ENCODE measurements around the gene CMTM6. TPM values are rescaled to one million over a fixed set of nuclear protein-coding genes. Genes with fewer than 3 reads are reported as not detected.
"Not testable (repeated sequence)": the region's sequence is repeated elsewhere in the genome, so short reads cannot be mapped to it uniquely, and the experiment has no call there.

Gene CMTM6
- total RNA-seq, 1 donor from 2014 or later = 8.9 TPM

DNA sequence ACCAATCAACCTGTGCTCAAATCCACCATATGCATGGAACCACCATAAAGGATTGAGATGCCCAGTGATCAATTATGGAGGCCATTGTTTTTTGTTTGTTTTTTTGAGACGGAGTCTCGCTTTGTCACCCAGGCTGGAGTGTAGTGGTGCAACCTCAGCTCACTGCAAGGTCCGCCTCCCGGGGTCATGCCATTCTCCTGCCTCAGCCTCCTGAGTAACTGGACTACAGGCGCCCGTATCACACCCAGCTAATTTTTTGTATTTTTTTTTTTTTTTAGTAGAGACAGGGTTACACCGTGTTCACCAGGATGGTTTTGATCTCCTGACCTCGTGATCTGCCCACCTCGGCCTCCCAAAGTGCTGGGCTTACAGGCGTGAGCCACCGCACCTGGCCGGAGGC is 30.5 kb downstream of the CMTM6 start:
- ATAC-seq (ENCODE audit: poor library complexity); DNase-seq; intact Hi-C loops (cut with DNase I): not testable (repeated sequence)

GRCh38 chr3:32471246-32471645 is 31.4 kb downstream of the CMTM6 start:
- intact Hi-C loops (cut with DNase I) = no loop called here
- DNase-seq (no peak), ATAC-seq (ENCODE audit: poor library complexity) (no peak)

DNA sequence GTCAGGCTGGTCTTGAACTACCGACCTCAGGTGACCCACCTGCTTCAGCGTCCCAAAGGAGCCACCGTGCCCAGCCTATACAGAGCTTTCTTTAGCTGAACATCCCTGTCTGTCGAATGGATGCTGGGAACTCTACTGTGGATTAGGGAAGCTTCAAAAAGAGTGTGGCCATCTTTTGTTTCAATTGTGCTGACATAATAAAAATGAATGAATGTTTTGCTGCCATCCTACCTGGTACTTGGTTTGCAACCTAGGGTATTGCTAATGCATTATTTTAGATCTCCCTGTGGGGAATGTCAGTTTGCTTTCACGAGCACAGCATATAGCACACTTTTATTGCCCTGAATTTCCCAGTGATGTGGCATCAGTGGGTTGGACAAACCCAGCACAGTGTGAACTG is 32.3 kb downstream of the CMTM6 start:
- ATAC-seq (ENCODE audit: poor library complexity) (no peak), DNase-seq (no peak)
- intact Hi-C loops (cut with DNase I) = no loop called here

DNA sequence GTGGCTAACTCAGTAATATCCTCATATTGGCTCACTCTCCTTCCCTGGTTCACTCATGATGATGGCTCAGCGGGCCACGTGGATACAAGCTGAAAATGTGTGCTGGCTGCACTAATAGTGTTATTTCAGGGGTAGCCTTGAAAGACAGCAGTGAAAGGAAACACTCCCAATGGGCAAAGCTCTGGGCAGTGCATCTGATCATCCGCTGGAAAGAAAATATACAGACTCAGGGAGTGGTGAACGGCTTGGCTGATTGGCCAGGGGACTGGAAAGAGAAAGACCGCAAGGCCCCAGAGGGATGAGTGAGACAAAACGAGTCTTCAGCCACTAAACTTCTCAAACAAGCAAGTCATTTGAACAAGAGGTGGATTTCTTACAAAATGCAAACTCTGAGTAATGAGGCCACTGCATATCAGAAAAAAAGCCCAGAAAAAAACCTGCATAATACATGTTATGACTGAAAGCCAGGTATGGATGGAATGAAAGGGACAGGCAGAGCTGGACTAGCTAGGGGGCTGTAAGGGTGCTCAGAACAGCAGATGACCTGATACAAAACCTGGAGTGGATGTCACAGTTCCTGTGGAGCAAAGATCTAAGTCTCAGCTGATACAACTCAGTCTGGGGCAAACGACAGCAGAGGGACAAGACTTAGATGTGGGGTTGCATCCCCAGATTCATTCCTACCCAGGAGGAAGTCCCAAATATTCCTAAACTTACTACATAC is 33.3 kb downstream of the CMTM6 start:
- DNase-seq = no peak
- ATAC-seq (ENCODE audit: poor library complexity) = no peak
- intact Hi-C loops (cut with DNase I) = loop anchor here (2.0 kb wide), 1 partner anchor 95 kb away; no protein-coding TSS in a partner anchor

DNA sequence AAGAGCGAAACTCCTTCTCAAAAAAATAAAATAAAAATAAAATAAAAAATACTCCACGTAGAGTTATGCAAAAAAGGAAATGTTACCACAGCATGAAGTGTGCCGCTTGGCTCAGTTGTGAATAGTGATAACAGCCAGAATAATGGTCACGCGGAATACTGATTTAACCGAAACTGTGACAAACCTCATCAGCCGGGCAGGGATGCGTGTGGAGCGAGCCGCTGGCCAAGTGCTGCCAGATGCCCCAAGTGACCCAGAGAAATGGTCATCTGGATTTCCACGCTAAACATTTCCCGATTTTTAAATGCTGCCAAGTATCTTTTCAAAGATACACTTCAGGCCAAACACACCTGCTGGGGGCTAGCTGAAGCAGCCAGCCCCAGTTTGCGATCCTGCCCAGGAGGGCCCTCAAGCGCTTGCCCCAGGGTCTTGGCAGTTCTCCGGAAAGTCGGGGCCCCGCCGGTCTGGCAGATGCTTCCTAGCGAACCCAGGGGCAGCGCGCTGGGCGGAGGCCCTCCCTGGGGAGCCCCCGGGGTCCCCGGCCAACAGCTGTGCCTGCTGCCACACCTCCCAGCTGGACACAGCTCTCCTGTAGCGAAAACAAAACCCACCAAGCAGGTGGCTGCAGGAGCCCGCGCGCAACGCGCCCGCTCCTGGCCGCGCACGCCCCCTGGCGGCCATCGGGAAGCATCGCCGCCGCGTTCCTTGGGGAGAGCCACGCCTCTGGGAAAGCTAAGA is 35.1 kb downstream of the CMTM6 start:
- ATAC-seq (ENCODE audit: poor library complexity) (peak; percentile 97), DNase-seq (peak; percentile 84)
- intact Hi-C loops (cut with DNase I) = loop anchor here (2.0 kb wide), 1 partner anchor 93 kb away; no protein-coding TSS in a partner anchor

- intact Hi-C loops (cut with DNase I); ATAC-seq (ENCODE audit: poor library complexity); DNase-seq: not testable (repeated sequence)
Observed at GRCh38 chr3:32466808-32467207, 35.8 kb downstream of the CMTM6 start.

DNA sequence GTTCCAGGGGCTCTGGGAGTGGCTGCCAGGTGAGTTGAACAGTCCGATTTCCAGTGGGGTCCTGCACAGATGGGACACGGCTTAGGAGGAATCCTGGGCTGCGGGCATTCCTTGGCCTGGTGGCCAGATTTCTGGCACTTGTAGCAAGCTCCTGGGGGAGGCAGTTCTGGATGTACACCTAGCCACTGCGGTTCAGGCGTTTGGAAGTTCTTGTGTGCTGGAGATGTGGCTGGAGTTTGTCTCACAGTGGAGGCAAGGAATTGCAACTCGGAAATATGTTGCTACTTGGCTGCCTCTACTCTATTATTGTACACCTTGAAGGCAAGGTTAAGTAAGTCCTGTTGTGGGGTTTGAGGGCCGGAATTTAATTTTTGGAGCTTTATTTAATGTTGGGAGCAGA is 37.9 kb downstream of the CMTM6 start:
- intact Hi-C loops (cut with DNase I); ATAC-seq (ENCODE audit: poor library complexity); DNase-seq: not testable (repeated sequence)

DNA sequence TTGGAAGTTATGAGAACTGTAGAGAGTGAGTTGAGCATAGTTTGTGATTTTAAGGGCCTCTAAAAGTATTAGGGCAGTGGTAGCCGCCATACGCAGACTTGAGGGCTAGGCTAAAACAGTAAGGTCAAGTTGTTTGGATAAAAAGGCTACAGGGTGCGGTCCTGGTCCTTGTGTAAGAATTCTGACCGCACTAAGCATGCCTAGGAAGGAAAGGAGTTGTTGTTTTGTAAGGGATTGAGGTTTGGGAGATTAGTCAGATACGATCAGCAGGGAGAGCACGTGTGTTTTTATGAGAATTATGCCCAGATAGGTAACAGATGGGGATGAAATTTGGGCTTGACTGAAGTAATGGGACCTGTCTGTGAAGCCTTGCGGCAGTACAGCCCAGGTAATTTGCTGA is 39.2 kb downstream of the CMTM6 start:
- ATAC-seq (ENCODE audit: poor library complexity); DNase-seq; intact Hi-C loops (cut with DNase I): not testable (repeated sequence)

DNA sequence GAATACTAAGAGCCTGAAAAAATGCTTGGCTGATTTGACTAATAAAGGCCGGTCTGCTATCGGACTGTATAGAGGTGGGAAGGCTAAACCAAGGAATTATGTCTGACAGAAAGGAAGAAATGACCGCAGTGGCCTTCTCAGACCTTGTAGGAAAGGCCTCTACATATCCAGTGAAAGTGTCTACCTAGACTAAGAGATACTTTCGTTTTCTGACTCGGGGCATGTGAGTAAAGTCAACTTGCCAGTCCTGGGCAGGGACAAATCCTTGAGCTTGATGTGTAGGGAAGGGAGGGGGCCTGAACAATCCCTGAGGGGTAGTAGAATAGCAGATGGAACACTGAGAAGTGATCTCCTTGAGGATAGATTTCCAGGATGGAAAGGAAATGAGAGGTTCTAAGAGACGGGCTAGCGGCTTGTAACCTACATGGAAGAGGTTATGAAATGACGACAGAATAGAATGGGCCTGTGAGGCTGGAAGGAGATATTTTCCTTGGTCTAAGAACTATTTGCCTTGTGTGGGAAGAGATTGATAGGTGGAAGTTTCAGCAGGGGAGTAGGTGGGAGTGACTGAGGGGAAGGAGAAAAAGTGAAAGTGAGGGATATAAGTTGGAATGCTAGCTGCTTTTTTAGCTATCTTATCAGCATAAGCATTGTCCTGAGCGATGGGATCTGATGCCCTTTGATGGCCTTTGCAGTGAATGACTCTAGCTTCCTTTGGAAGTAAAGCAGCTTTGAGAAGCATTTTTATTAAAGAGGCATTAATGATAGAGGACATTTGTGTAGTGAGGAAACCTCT is 40.3 kb downstream of the CMTM6 start:
- DNase-seq; ATAC-seq (ENCODE audit: poor library complexity); intact Hi-C loops (cut with DNase I): not testable (repeated sequence)

GRCh38 chr3:32460817-32461496 is 41.7 kb downstream of the CMTM6 start:
- intact Hi-C loops (cut with DNase I); DNase-seq; ATAC-seq (ENCODE audit: poor library complexity): not testable (repeated sequence)

DNA sequence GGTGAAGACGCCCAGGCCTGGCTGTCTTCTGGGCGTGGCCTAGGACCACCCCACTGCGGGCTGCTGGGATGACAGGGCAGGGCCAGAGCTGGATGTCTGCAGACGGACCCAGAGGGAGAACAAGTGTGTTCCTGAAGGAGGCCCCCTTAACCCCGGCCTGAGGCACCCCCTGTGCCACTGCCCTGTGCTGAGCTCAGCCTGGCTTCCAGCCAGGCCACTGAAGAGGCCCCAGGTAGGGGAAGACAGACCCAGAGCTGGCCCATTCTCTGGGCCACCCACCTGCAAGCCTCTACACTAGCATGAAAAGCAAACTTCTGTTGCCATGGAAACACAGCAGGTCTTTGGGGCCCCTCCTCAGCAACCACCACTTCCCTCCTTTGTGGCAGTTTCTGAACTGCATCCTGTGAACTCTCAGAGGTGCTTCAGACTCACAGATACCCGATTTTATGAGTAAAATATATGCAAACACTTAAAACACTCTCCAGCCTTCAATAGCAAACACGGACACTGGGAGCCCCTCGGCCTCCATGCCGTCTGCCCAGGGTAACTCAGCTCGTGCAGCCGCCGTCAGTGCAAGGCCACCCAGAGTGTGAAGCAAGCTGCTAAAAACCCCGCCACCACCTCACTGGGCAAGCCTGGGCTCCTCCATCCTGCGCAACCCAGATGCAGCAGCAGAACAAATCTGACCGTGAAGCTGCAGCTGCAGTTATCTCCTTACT is 42.5 kb downstream of the CMTM6 start:
- intact Hi-C loops (cut with DNase I) = no loop called here
- ATAC-seq (ENCODE audit: poor library complexity) (no peak), DNase-seq (no peak)

- ATAC-seq (ENCODE audit: poor library complexity) (no peak), DNase-seq (no peak)
- intact Hi-C loops (cut with DNase I) = no loop called here
Observed at GRCh38 chr3:32459450-32459849, 43.2 kb downstream of the CMTM6 start.

DNA sequence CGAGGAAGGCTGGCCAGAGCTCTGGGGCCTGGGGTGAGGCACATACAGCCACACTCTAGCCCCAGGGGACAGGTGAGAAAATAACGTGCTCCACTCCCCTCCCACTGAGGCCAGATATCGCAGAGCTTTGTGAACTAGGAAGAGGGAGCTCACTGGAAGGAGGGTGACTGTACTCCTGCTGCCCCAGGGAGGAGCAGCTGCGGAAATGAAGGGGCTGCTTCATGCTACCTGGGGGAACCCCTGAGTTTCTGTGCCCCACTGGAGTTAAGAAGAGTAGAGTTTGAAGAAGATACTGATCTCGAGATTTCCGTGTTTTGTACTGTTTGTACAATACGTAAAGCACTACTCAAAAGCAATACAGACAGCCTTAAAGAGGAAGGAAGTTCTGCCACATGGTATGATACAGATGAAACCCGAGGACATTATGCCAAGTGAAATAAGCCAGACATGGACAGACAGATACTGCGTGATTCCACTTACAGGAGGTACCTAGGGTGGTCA is 44.6 kb downstream of the CMTM6 start:
- no peak for DNase-seq
- intact Hi-C loops (cut with DNase I) = no loop called here
- ATAC-seq (ENCODE audit: poor library complexity) = peak; percentile 29

- DNase-seq = no peak
- intact Hi-C loops (cut with DNase I) = no loop called here
- ATAC-seq (ENCODE audit: poor library complexity) = no peak
Observed at GRCh38 chr3:32456429-32457130, 46.1 kb downstream of the CMTM6 start.

- no peak for DNase-seq
- intact Hi-C loops (cut with DNase I) = no loop called here
- ATAC-seq (ENCODE audit: poor library complexity) = no peak
Observed at GRCh38 chr3:32455609-32456428, 46.8 kb downstream of the CMTM6 start.

All from Right ventricle myocardium superior (tissue), 1 donor.